GM12892 (cell line): Measurements from ENCODE around the gene FNDC1.

Experiments
- POLR2A ChIP-seq: IDR thresholded peaks from 2 replicates; pipeline ENCODE4 v1.6.1; 2011; ENCODE audit warnings: low read depth, low read length, control low read depth
- POLR2AphosphoS5 ChIP-seq: IDR thresholded peaks from 2 replicates; pipeline ENCODE4 v1.6.1; 2011; ENCODE audit warnings: low read depth, low read length, control low read depth
- TAF1 ChIP-seq: IDR thresholded peaks from 2 replicates; pipeline ENCODE4 v1.6.1; 2011; ENCODE audit warnings: low read depth, mild to moderate bottlenecking, control low read depth, low read length, borderline replicate concordance

GRCh38 chr6:159298840-159299239, 129.6 kb downstream of the FNDC1 start:
- TF ChIP-seq POLR2A (no peak), POLR2AphosphoS5 (no peak), TAF1 (no peak)
